Activated T-helper 1 cell treated with anti-CD3 and anti-CD28 coated beads, Interleukin-2, amount 50 U/mL, for 16 hours (primary cell): ENCODE results near the gene NOL7.

Source experiments
- DNase-seq, 2 donors: peaks; one replicate each; pipeline ENCODE4 v3.0.0-alpha.2; 2020; ENCODE audit warnings: low read depth in 1 of 2, low spot score in 1 of 2

The NOL7 gene

GRCh38 chr6:13649393-13649792 lies 34.3 kb downstream of the NOL7 start:
- DNase-seq, result no peak

GRCh38 chr6:13653296-13653695 lies 38.2 kb downstream of the NOL7 start:
- DNase-seq, result no peak

GRCh38 chr6:13654496-13654895 lies 39.4 kb downstream of the NOL7 start:
- no peak for DNase-seq

GRCh38 chr6:13655700-13656099 lies 40.6 kb downstream of the NOL7 start:
- DNase-seq, result no peak

- DNase-seq, result no peak
These were observed 45.1 kb downstream of the NOL7 start for GRCh38 chr6:13660273-13660672.

DNA sequence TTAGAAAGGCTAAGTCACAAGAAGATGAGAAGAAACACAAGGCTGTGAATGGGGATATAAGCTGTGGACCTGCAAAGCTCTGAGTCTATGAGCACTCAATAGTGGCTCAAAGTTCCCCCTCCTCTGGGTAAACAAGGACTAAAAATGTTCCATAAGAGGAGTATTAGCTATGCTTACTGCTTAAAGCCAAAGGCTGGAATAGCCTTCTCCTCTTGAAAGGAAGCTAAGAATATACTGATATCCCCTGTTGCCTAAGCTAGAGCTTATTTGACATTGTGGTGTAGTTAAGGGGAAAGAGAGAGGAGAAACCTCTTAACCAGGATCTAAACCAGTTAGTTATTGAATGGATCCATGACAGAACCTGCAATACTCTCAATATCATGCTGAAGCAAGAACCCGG lies 45.8 kb downstream of the NOL7 start:
- no peak for DNase-seq

DNA sequence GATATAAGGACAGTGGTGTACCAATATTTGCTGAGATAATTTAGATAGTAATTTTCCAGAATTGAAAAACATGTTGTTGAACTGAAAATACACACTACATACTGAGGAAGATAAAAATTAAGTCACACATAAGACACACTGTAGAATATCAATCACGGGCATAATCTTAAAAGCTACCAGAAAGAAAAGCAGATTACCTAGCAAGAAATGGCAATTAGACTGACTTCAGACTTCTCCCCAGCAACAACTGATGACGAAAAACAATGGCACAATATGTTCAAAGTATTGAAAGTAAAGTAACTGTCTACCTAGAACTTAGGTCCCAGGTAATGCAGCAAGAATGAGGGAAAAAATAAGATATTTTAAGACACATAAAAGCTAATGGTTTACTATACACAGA lies 46.5 kb downstream of the NOL7 start:
- DNase-seq, result no peak

- no peak for DNase-seq
These were observed 47.7 kb downstream of the NOL7 start for GRCh38 chr6:13662651-13663334.

DNA sequence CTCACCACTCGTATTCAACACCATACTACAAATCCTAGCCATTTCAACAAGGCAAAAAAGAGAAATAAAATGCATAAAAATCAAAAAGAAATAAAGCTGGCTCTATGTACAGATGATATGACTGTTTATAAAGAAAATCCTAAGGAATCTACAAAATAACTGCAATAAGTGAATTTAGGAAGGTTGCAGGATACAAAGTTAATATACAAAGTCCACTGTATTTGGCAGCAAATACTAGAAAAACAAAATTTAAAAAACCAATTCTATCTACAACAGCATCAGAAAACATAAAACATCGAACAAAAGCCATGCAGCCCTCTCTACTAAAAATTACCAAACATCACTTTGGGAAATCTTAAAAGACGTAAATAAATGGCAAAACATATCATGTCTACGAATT lies 48.9 kb downstream of the NOL7 start:
- no peak for DNase-seq

- DNase-seq, result no peak
These were observed 49.7 kb downstream of the NOL7 start for GRCh38 chr6:13664703-13665352.

DNA sequence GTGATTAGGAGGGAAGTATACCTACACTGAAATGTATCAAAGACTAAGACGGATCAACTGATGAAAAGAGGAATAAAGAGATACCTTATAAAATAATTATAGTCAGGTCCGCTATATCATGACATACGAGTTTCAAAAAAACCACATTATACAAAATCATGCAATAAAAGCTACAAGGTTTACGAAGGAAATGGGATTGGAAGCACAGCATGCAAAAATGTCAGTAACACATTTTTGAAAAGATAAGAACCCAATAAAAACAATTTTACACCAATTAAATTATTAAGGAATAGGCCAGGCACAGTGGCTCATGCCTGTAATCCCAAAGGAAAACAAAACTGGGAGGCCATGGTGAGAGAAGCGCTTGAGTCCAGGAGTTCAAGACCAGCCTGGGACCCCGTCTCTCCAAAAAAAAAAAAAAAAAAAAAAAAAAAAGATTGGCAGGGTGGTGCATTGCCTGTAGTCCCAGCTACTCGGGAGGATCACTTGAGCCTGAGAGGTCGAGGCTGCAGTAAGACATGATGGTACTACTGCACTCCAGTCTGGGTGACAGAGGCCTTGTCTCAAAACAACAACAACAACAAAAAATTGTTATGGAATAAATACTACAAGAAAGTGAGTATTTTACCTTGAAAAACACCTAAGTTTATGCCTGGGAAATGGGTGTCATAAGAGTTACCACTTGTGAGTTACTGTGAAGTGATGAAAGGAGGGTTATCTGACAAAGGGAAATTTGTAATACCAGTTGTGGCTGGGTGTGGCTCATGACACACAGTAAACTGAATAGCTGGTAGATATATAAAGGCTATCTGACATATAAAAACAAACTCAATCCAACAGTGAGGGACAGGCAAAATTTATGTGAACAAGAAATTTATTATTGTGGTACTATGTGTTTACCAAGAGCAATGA lies 51.3 kb downstream of the NOL7 start:
- no peak for DNase-seq

GRCh38 chr6:13667655-13668054 lies 52.5 kb downstream of the NOL7 start:
- no peak for DNase-seq

DNA sequence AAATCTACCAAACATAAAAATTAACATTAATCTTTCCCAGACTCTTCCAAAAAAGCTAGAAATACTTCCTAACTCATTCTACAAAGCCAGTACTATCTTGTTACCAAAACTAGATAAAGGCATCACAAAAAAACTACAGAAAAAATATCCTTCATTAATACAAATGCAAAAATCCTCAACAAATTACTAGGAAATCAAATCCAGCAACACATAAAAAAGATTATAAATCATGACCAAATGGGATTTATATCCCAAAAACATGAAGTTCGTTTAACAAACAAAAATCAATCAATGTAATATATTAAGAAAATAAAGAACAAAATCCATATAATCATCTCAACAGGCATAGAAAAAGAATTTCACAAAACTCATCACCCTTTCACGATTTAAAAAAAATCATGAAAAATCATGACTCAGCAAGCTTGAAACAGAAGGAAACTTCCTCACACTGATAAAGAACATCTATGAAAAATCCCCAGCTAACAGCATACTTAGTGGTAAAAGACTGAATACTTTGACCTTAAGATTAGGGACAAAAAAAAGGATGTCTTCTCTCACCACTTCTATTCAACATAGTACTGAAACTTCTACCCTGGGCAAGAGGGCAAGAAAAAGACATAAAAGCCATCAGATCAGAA lies 53.3 kb downstream of the NOL7 start:
- DNase-seq, result no peak

- no peak for DNase-seq
These were observed 54.3 kb downstream of the NOL7 start for GRCh38 chr6:13669476-13669875.
